Inferior parietal cortex (tissue), 1 donor: Measurements from ENCODE around the gene IGSF11.
A peak's percentile ranks its signal among the peaks of the same experiment; 100 is the strongest.
"Not testable (repeated sequence)": the region's sequence is repeated elsewhere in the genome, so short reads cannot be mapped to it uniquely, and the experiment has no call there.

Experiments used
- DNase-seq: peaks from one replicate; pipeline ENCODE4 v3.0.0-alpha.2; 2016; ENCODE audit errors: extremely low spot score

Gene IGSF11

DNA sequence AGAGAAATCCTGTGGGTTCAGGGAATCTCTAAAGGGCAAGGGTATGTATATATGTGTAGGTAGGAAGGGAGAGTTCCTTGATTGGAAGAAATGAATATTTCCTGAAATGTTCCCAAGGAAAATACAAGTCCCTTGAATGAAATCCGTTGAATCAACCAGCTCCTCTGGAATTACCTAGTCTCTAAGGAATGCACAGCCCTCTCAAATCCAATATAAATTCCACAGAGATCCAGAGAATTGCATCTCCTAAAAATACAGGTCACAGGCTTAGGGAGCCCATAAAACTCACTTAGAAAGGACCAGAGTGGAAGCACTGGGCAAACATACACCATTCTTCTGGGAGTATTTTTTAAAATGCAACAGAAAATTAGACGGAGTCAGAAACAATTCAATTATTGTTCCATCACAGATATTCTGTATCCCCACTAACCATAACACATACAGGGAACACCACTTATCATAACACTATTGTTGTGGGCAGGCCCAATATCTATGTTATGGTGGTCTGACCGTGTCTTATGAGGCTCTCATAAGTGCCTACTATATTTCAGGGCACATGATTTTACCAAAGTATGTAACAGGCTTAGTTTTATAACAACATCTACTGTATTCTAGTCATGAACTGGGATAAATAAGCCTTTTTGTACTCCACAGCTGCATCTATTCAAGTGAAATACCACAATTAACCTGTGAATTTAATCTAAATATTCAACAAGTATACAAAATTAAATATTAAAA lies 43.7 kb downstream of the IGSF11 start:
- peak; percentile 67 for DNase-seq

DNA sequence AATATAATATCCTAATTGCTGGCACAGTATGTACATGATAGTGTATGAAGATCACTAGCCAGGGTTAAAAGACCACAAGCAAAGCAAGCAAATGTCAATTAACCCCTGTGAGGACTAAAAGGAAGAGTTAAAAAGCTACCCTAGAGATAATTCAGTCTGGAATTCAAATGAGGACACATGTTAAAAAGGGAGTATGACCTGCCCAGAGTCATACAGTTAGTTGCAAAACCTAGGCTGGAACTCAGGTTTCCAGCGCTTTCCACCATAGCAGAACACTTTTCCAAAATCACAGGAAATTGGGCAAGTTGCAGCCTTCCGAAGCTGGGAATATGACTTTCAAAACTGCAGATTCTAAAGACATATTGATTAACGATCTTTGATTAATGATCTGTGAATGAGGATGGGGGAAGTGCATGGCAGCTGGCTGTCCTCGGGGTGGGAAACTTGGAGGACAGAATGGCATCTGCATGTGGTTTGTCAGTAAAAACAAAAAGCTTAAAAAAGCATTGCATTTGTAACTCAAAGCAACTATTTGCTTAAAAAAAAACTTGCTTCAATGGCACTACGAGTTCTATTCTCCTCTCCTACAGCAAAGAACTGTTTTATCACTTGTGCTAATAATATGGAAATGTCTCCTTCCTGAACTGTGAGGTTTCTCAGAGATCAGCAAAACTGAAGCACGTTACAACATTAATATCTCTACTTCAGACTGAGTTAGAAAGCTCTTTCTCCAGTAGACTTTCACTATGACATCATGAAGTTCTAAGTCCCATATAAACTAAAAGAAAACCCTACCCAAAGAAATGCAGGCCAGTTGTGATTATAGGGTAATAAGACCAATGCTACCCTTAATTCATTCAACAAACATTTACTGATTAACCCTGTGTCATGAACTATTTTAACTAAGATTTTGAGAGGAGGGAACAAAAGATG lies 46.2 kb downstream of the IGSF11 start:
- DNase-seq = peak; percentile 47

DNA sequence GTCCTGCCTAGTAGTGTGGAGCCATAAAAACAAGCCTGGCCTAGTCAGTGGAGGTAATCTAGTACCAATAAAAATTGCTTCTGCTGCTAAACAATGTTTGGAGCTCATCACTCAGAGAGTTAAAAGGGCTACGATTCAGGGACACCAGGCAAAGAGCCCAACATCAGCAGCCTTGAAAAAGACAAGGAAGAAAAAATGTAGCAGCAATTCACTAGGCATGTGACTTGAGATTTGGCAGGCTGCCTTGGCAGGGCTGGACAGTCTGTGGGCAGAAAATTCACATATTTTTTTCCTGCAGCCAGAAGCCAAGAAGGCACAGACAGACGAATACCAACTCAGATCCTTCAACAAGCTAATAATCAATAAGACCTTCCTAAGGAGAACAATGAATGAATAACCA lies 47.2 kb downstream of the IGSF11 start:
- peak; percentile 92 for DNase-seq

DNA sequence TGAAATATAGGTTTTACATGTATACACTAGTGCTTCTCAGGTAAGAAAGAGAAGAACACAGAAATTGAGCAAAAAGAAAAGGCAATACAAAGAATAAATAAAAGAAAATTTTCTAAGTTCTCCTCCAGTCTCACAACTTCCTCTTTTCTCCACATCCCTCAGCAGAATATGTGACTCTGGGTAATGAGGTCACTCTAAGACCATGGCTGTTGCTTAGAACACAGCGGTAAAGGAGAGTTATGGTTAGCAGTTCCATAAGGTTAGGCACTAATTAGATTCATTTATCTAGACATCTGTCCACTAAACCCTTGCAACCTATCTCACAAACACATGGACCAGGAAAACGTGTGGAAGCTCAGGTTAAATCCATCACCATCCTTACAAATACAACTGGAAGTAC lies 47.9 kb downstream of the IGSF11 start:
- DNase-seq = no peak

DNA sequence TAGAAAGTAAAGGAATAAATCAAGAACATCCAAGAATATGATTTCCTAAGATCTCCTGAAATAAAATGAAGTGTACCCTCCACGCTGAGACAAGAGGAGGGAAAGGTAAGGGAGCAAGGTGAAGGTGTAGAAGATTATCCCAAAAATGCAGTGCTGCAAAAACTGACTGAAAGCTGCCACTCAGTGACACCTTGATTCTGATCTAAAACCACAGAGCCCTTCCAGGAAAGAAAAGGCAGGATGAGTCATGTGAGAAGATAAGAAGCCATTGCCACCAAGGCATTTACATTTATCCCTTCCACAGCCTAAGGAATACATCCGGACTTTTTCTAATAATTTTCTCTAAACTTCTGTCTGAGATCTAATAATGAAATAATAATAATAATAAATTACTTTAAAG lies 49.9 kb downstream of the IGSF11 start:
- no peak for DNase-seq

DNA sequence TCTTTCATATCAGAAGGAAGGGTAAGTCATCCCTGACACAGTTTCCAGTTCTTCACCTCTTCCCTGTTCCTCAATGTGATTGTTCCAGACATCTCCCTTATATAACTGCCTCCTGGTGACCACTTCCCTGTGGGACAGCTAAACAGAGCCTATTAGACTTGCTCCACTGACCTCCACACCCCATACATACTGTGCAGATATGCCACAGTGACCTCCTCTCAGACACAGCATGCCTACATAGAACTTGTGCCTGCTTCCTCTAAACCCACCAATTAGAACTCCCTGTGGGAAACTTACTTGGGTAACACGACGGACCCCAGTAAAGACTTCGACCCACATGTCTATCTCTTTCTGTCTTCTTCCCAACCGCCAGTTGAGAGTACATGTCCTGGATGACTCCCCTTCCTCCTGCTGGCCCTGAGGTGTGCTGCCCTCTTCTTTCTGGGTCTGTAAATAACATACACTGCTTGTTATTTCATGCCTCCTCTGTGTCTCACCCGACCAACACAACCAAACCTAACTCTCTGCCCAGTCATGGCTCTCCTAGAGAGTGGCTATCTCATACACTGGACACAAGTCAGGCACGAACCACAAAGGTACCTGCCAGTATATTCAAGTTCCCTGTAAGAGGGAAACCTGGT lies 53.0 kb downstream of the IGSF11 start:
- DNase-seq = no peak

DNA sequence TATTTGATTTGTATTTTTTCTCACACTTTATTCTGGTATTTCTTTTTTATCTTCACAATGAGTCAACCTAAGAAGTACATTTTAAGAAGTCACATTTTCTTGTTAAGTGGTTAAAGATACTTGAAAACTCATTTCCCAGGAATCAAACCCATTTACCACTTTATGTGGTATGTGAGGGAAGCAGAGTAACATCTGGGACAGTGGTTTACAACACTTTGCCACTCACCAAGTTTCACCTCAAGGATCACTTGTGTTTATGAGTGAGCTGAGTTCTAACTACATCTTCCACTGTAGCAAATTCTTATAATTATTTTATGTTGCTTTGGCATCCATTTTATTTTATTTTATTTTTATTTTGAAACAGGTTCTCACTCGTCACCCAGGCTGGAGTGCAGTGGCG lies 53.8 kb downstream of the IGSF11 start:
- no peak for DNase-seq

DNA sequence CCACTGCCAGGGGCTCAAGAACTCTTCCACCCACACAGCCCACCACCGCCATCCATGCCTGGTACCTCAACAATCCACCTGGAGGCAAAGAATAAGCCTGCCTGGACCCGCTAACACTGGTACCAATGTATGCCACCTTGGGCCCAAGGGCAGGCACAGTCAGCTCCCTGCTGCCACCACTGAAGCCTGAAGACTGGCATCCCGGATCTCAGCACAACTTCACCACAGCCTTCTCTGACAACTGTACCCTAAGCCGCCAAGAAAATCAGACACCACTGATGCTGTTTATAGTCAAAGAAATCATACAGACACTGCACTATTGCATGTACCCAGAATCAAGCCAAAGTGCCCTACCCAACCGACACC lies 56.3 kb downstream of the IGSF11 start:
- DNase-seq = no peak

DNA sequence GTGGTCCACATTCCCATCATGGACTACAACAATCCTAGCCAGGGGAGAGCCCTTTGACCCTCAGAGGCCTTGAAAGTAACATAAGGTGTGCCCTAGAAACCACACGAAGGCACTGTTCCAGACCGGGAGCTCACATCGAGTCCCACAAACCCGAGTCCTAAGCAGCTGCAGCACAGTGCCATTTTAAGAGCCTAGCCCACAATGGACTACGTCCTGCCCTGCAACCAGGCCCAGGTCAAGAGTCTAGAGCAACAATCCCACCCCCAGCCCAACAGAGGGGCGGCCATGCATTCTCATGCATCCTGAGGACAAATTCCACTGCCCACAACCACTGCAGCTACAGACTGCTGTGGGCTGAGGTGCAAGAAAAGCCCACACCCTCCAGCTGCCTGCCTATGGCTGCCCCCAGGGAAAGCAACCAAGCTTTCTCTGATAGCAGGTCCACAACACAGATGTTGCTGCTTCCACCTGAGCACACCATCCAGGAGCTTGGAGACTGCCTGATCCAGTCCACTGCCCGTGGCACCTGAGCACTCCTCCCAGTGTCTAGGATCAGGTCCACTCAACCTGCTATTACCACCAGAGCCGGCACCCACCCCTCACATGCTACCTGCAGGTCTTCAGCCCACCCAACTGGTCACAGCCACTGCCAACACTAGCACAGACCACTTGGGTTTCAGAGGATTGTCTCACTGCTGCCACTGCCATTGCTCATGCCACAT lies 56.8 kb downstream of the IGSF11 start:
- DNase-seq = no peak

DNA sequence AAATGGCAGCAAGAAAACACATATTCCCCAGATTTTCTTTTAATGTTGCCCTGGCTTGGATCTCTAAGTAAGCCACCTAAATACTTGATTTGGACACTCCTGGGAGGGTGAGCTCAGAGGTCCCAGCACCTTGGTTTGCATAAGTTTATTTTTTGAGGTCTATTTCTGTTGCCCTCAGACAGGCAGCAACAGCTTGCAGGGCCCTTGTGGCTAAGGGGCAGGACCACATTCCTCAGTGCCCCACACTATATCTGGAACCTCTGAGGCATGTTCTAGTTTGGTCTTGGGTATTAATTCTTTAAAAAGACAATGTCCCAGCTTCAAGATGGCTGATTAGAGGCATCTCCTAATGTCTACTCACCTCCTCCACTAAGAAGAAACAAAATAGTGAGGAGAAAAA lies 57.5 kb downstream of the IGSF11 start:
- no peak for DNase-seq

DNA sequence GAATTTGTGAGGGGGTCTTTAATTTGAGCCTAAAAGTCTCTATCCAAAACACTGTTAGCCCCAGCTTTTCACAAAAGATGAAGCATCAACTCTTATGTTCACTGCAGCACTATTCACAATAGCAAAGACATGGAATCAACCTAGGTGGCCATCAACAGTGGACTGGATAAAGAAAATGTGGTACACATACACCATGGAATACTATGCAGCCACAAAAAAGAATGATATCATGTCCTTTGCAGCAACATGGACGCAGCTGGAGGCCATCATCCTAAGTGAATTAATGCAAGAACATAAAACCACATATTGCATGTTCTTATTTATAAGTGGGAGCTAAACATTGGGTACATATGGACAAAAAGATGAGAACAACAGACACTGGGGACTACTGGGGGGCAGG lies 59.2 kb downstream of the IGSF11 start:
- not testable (repeated sequence) for DNase-seq

DNA sequence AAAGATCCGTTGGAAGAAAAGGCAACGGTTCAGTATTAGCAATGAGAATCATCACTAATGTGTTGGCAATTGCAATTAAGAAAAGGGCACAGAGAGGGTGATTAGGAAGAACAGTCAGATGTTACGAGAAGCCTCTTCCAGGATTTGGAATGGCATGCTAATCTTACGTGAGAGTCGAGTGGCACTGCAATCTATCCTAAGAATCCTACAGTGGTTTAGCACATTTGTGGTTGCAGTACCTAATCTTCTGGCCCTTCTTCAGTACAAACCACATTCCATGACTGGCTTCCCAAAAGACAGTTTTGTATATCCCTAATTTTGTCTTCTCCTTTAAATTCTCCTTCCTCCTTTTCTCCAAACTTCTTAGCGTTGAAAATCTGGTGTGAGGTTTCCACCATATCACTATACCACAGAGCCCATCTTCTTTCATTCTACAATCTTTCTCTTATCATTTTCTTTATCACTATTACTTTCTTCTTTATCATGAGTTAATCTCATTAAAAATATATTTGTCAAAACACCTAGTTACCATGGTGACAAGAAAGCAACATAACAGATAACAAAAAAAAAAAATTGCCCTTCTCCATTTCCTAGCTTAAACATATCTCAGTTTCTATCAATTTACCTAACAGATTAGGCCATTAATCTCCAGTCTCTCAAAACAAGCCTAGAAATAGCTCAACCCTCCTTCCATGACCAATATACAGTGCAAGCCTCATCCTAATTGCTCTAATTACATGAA lies 60.1 kb downstream of the IGSF11 start:
- no peak for DNase-seq

DNA sequence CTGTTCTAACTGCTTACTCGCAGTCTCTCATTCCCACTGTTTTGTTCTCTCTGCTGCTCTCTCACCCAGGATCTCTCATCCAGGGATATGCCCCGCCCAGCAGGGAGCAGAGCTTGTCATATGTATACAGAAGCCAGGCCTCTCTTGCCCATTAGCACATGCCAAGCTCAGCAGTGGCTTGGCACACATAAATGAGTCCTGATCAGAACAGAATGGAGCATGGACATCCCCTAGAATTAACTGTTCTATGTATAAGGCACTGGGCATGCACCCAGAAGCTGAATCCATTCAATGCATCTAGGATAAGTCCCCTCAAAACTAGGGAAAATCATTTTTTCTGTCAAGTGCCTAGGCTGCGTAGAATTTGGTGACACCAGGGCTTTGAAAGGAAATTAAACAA lies 61.6 kb downstream of the IGSF11 start:
- peak; percentile 63 for DNase-seq

DNA sequence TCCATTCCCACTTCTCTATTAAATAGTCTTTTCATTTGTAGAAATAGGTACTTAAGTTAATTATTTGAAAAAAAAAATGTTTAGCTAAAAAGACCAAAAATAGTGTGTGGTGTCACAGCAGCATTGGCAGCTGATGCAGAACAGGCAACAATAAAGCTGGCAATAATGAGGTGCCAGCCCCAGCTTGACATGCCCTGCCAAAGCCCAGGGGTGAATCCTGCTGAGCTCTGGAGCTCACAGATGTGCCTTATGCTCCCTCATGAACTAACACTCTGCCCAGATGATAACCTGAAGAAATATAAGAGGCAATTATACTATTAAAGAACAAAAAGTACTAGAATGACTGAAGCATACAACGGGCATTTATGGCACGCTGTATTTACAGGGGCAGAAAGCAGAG lies 63.8 kb downstream of the IGSF11 start:
- no peak for DNase-seq

DNA sequence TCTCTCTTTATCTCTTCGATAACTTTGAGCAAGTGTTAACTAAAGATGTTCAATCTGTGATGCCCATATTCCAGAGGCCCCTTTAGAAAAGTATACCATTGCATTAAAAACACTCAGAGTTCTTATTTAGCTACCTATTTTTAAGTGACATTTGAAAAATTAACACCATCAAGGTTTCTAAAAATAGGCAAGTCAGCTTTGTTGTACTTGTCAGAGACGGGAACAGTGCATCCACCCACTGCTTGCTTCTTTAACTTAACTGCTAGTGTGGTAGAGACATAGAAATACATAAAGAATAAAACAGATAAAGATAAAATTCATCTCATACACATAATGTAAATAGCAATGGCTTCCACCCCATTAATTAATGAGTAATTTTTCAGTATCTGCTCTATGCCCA lies 66.0 kb downstream of the IGSF11 start:
- no peak for DNase-seq

DNA sequence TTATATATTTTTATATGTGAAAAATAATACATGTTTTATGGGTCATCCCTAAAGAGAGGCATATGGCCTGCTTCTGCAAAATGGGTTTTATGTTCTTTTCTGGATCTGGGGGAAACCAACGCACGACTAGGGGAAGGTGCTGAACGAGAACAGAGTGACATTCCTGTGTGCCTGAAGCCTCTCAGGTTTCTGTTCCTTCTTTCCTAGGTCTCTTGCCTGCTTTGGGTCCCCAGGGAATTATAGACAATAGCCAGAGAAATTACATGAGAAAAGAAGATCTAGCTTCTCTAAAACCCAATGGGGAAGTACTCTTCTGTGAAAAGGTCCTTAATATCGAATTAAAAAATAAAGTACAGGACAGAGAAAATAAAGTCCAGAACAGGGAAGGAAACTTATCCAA lies 66.5 kb downstream of the IGSF11 start:
- DNase-seq = no peak

DNA sequence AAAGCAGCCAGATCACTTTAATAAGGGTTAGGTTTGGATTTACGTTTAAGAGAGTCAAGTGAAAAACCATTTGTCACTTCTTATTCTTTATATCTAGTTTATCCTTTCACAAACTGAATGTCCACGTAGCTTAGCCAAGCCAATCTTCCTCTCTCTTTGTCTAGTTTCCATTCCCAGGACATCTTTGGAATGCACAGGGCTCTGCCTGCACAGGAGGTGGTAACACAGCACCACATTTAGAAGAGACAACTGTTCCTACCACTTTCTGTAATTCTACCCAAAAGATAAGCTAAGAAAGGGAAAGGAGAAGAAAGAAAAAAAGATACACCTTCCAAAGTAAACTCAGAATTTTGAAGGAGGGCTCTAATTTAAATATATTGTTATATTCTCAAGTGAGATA lies 67.9 kb downstream of the IGSF11 start:
- DNase-seq = peak; percentile 34

DNA sequence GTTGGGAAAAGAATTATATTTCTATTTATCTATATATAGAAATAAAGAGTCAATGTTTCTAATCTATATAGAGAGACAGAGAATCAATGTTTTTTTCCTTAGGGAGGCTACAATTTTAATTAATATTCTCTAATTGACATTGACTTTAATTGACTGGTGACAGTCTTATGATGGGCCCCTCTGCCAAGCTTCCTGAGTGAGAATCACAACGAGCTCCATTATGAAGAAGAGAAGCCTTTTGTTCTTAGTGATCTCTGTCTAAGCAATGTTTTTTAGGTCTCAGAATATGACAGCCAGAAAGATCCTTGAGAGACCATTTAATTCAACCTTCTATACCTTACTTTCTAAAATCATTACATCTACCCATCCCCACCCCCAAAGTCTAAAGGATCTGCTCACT lies 70.9 kb downstream of the IGSF11 start:
- DNase-seq = peak; percentile 50

DNA sequence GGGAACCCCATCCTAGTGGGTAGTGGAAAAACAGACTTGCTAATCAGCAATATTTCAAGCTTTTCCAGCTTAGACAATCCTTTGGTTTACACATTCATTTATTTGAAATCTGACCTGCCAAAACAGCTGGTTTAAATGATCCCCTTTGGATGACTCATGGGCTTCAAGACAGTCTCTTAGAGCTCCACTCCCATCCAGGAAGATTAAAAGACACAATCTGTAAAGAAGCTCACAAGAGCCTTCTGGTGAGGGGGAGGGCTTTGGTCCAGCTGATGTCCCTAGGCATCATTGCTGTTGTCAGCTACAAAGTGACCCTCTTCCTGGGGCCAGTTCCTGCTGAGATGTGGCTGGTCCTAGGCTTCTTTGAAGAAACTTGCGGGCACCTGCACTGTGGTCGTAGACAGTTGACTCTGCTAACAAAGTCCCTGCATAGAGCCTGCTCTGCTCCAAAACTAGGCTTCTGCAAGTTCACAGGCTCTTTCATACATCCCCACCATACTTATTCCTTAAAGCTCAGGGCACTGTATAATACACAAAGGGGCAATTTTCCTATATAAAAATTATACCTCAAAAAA lies 73.7 kb downstream of the IGSF11 start:
- no peak for DNase-seq

DNA sequence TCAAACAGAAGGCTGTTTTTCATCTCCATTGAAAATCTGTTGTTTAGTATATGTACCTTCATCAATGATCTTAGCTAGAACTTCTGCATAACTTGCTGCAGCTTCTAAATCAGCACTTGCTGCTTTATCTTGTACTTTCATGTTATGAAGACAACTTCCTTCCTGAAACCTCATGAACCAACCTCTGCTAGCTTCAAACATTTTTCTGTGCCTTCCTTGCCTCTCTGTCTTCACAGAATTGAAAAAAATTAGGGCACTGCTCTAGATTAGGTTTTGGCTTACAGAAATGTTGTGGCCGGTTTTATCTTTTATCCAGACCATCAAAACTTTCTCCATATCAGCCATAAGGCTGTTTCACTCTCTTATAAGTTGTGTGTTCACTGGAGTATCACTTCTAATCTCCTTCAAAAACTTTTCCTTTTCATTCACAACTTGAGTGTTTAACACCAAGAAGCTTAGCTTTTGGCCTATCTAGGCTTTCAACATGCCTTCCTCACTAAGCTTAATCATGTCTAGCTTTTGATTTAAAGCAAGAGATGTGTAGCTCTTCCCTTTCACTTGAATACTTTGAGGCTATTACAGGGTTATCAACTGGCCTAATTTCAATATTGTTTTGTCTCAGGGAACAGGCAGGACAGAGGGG lies 78.6 kb downstream of the IGSF11 start:
- no peak for DNase-seq
